SH-SY5Y (cell line): ENCODE results near the gene MAP3K5.

Experiments used
- GATA2 ChIP-seq: IDR thresholded peaks from 2 replicates; pipeline ENCODE4 v1.6.1; 2011; ENCODE audit warnings: mild to moderate bottlenecking, low read depth, low read length
- GATA3 ChIP-seq: IDR thresholded peaks from 2 replicates; pipeline ENCODE4 v1.6.1; 2011; ENCODE audit warnings: low read depth, mild to moderate bottlenecking, low read length, moderate library complexity

The MAP3K5 gene

GRCh38 chr6:136716917-136717715, 75.2 kb downstream of the MAP3K5 start:
- TF ChIP-seq GATA2 (no peak), GATA3 (no peak)

GRCh38 chr6:136711644-136712043, 80.6 kb downstream of the MAP3K5 start:
- TF ChIP-seq GATA2 (no peak), GATA3 (no peak)

- TF ChIP-seq GATA2 = no peak
- TF ChIP-seq GATA3 = no peak
These were observed 81.3 kb downstream of the MAP3K5 start for GRCh38 chr6:136710877-136711552.

GRCh38 chr6:136709429-136709828, 82.8 kb downstream of the MAP3K5 start:
- TF ChIP-seq GATA3 (no peak), GATA2 (no peak)

GRCh38 chr6:136706430-136706829, 85.8 kb downstream of the MAP3K5 start:
- no peak for TF ChIP-seq GATA2
- TF ChIP-seq GATA3 = no peak

GRCh38 chr6:136703331-136703865, 88.9 kb downstream of the MAP3K5 start:
- TF ChIP-seq GATA3 (no peak), GATA2 (no peak)

GRCh38 chr6:136701045-136701444, 91.2 kb downstream of the MAP3K5 start:
- no peak for TF ChIP-seq GATA3
- TF ChIP-seq GATA2 = no peak

GRCh38 chr6:136699358-136699757, 92.9 kb downstream of the MAP3K5 start:
- TF ChIP-seq GATA2 (no peak), GATA3 (no peak)

GRCh38 chr6:136696783-136697364, 95.4 kb downstream of the MAP3K5 start:
- no peak for TF ChIP-seq GATA2
- TF ChIP-seq GATA3 = no peak

- no peak for TF ChIP-seq GATA2
These were observed 96.0 kb downstream of the MAP3K5 start for GRCh38 chr6:136696238-136696637.

GRCh38 chr6:136695412-136695811, 96.9 kb downstream of the MAP3K5 start:
- TF ChIP-seq GATA3 = no peak
- TF ChIP-seq GATA2 = no peak

GRCh38 chr6:136693090-136693489, 99.2 kb downstream of the MAP3K5 start:
- no peak for TF ChIP-seq GATA3
- no peak for TF ChIP-seq GATA2

GRCh38 chr6:136685540-136686108, 106.7 kb downstream of the MAP3K5 start:
- TF ChIP-seq GATA2 = no peak
- TF ChIP-seq GATA3 = no peak

GRCh38 chr6:136684466-136684865, 107.8 kb downstream of the MAP3K5 start:
- TF ChIP-seq GATA2 (no peak), GATA3 (no peak)
